ENCODE results near the gene NCK2.
A peak's percentile ranks its signal among the peaks of the same experiment; 100 is the strongest.

NCK2 gene

GRCh38 chr2:105747254-105747894, 2.7 kb downstream of the NCK2 start:
- in situ Hi-C loops (cut with HindIII; ENCODE audit: low sequenced_read_pairs): no loop called here
- no peak overlapping the region for H3K4me3 ChIP-seq (ENCODE audit: low read depth, low read length)
- no peak for DNase-seq (ENCODE audit: low read depth, low spot score)
- TF ChIP-seq CTCF (IDR thresholded peaks at IDR 0.05; ENCODE audit: low read depth, low read length): no peak

GRCh38 chr2:105747991-105748390, 3.3 kb downstream of the NCK2 start:
- DNase-seq (ENCODE audit: low read depth, low spot score): no peak
- in situ Hi-C loops (cut with HindIII; ENCODE audit: low sequenced_read_pairs): no loop called here
- TF ChIP-seq CTCF (IDR thresholded peaks at IDR 0.05; ENCODE audit: low read depth, low read length): no peak
- H3K4me3 ChIP-seq (ENCODE audit: low read depth, low read length): no peak overlapping the region

- no peak for DNase-seq (ENCODE audit: low read depth, low spot score)
- no peak overlapping the region for H3K4me3 ChIP-seq (ENCODE audit: low read depth, low read length)
Observed at GRCh38 chr2:105748566-105748965, 3.9 kb downstream of the NCK2 start.

GRCh38 chr2:105749583-105750400, 5.1 kb downstream of the NCK2 start:
- no peak for TF ChIP-seq CTCF (IDR thresholded peaks at IDR 0.05; ENCODE audit: low read depth, low read length)
- in situ Hi-C loops (cut with HindIII; ENCODE audit: low sequenced_read_pairs): no loop called here
- H3K4me3 ChIP-seq (ENCODE audit: low read depth, low read length): no peak overlapping the region
- peak; percentile 70 for DNase-seq (ENCODE audit: low read depth, low spot score)

More at GRCh38 chr2:105748566-105748965, 3.9 kb downstream of the NCK2 start:
- in situ Hi-C loops (cut with HindIII; ENCODE audit: low sequenced_read_pairs): no loop called here
- TF ChIP-seq CTCF (IDR thresholded peaks at IDR 0.05; ENCODE audit: low read depth, low read length): no peak

GRCh38 chr2:105750735-105751134, 6.0 kb downstream of the NCK2 start:
- in situ Hi-C loops (cut with HindIII; ENCODE audit: low sequenced_read_pairs): no loop called here
- no peak for DNase-seq (ENCODE audit: low read depth, low spot score)
- H3K4me3 ChIP-seq (ENCODE audit: low read depth, low read length): no peak overlapping the region
- no peak for TF ChIP-seq CTCF (IDR thresholded peaks at IDR 0.05; ENCODE audit: low read depth, low read length)

- in situ Hi-C loops (cut with HindIII; ENCODE audit: low sequenced_read_pairs): no loop called here
- DNase-seq (ENCODE audit: low read depth, low spot score): no peak
- no peak for TF ChIP-seq CTCF (IDR thresholded peaks at IDR 0.05; ENCODE audit: low read depth, low read length)
- no peak overlapping the region for H3K4me3 ChIP-seq (ENCODE audit: low read depth, low read length)
Observed at GRCh38 chr2:105751272-105751671, 6.6 kb downstream of the NCK2 start.

Measured in astrocyte of the spinal cord (primary cell).